Measurements from ENCODE around the gene GPATCH2. TPM values are rescaled to one million over a fixed set of nuclear protein-coding genes. Genes with fewer than 3 reads are reported as not detected.

The GPATCH2 gene
- total RNA-seq, 1 donor from 2014 or later: 28.0 TPM

GRCh38 chr1:217522277-217522676 lies 108.6 kb downstream of the GPATCH2 start:
- no peak overlapping the region for H3K4me3 Mint-ChIP-seq (ENCODE audit: low read depth)
- no peaks in the 10 kb centered on the region for H3K27me3 Mint-ChIP-seq
- TF ChIP-seq, protein P1, sequence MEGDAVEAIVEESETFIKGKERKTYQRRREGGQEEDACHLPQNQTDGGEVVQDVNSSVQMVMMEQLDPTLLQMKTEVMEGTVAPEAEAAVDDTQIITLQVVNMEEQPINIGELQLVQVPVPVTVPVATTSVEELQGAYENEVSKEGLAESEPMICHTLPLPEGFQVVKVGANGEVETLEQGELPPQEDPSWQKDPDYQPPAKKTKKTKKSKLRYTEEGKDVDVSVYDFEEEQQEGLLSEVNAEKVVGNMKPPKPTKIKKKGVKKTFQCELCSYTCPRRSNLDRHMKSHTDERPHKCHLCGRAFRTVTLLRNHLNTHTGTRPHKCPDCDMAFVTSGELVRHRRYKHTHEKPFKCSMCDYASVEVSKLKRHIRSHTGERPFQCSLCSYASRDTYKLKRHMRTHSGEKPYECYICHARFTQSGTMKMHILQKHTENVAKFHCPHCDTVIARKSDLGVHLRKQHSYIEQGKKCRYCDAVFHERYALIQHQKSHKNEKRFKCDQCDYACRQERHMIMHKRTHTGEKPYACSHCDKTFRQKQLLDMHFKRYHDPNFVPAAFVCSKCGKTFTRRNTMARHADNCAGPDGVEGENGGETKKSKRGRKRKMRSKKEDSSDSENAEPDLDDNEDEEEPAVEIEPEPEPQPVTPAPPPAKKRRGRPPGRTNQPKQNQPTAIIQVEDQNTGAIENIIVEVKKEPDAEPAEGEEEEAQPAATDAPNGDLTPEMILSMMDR (IDR thresholded peaks at IDR 0.05; ENCODE audit: unreplicated experiment): peak; percentile 16
- peaks cover 4% of the 10 kb centered on the region for H3K4me1 Mint-ChIP-seq (ENCODE audit: low read depth)
- no peaks in the 10 kb centered on the region for H3K9me3 Mint-ChIP-seq (ENCODE audit: low read depth)
- no peak overlapping the region for H3K27ac Mint-ChIP-seq
- no peak for DNase-seq (ENCODE audit: low spot score, unreplicated experiment)
- peaks cover 8% of the 10 kb centered on the region for H3K36me3 Mint-ChIP-seq (ENCODE audit: insufficient read depth)

GRCh38 chr1:217521317-217521716 lies 109.6 kb downstream of the GPATCH2 start:
- Mint-ChIP-seq H3K4me1 (ENCODE audit: low read depth) (peaks cover 6% of the 10 kb centered on the region), H3K4me3 (ENCODE audit: low read depth) (no peak overlapping the region), H3K27me3 (no peaks in the 10 kb centered on the region), H3K9me3 (ENCODE audit: low read depth) (no peaks in the 10 kb centered on the region), H3K27ac (no peak overlapping the region), H3K36me3 (ENCODE audit: insufficient read depth) (peaks cover 6% of the 10 kb centered on the region)
- no peak for DNase-seq (ENCODE audit: low spot score, unreplicated experiment)
- TF ChIP-seq, protein P1 (IDR thresholded peaks at IDR 0.05; ENCODE audit: unreplicated experiment): no peak

- Mint-ChIP-seq H3K36me3 (ENCODE audit: insufficient read depth) (peaks cover 8% of the 10 kb centered on the region), H3K9me3 (ENCODE audit: low read depth) (no peaks in the 10 kb centered on the region), H3K4me3 (ENCODE audit: low read depth) (no peak overlapping the region), H3K4me1 (ENCODE audit: low read depth) (no peaks in the 10 kb centered on the region), H3K27ac (no peak overlapping the region), H3K27me3 (no peaks in the 10 kb centered on the region)
- no peak for DNase-seq (ENCODE audit: low spot score, unreplicated experiment)
- TF ChIP-seq, protein P1 (IDR thresholded peaks at IDR 0.05; ENCODE audit: unreplicated experiment): no peak
Observed at GRCh38 chr1:217506878-217507277, 124.0 kb downstream of the GPATCH2 start.

GRCh38 chr1:217498209-217498608 lies 132.7 kb downstream of the GPATCH2 start:
- H3K27ac Mint-ChIP-seq: no peak overlapping the region
- H3K36me3 Mint-ChIP-seq (ENCODE audit: insufficient read depth): peaks cover 7% of the 10 kb centered on the region
- no peaks in the 10 kb centered on the region for H3K27me3 Mint-ChIP-seq
- H3K4me3 Mint-ChIP-seq (ENCODE audit: low read depth): no peak overlapping the region
- TF ChIP-seq, protein P1 (IDR thresholded peaks at IDR 0.05; ENCODE audit: unreplicated experiment): no peak
- H3K9me3 Mint-ChIP-seq (ENCODE audit: low read depth): no peaks in the 10 kb centered on the region
- no peak for DNase-seq (ENCODE audit: low spot score, unreplicated experiment)
- peaks cover 6% of the 10 kb centered on the region for H3K4me1 Mint-ChIP-seq (ENCODE audit: low read depth)

DNA sequence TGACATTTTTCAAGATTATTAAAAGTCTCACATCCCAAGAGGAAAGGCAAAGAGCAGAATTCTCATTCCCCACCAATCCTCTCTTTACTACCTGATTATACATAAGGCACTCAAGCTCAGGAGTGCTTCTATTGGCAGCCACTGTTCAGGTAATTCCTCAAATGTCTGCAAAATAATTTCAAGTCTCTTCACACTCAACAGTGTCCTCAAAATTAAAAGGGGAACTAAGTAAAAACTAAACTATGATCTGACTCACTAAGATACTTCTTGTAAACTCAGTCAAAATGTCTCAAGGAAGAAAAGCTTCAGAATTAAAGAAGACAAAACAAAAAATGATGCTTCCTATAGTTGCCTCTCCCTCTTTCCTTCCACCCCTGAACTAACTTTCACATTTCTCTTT lies 135.6 kb downstream of the GPATCH2 start:
- Mint-ChIP-seq H3K36me3 (ENCODE audit: insufficient read depth) (peaks cover 12% of the 10 kb centered on the region), H3K27me3 (no peaks in the 10 kb centered on the region), H3K27ac (no peak overlapping the region), H3K4me3 (ENCODE audit: low read depth) (no peak overlapping the region), H3K4me1 (ENCODE audit: low read depth) (peaks cover 3% of the 10 kb centered on the region), H3K9me3 (ENCODE audit: low read depth) (no peaks in the 10 kb centered on the region)
- DNase-seq (ENCODE audit: low spot score, unreplicated experiment): no peak
- TF ChIP-seq, protein P1 (IDR thresholded peaks at IDR 0.05; ENCODE audit: unreplicated experiment): no peak

Measured in progenitor cell of endocrine pancreas (in vitro differentiated cells).